Muscle of arm (tissue), 12 donors: ENCODE measurements around the gene SPNS3. TPM values are rescaled to one million over a fixed set of nuclear protein-coding genes. Genes with fewer than 3 reads are reported as not detected.

Source experiments
- DNase-seq: peaks from one replicate; pipeline ENCODE4 v3.0.0-alpha.2; 2013
- polyA plus RNA-seq, 12 donors: library from polyadenylated mRNA; unstranded; fragments of 120-200 nt; gene quantifications; one replicate each; pipeline ENCODE4 v1.2.1, GENCODE V29; 2013; ENCODE audit not compliant: insufficient read length in 12 of 12

The SPNS3 gene
- polyA plus RNA-seq, 12 donors, result 0.12 to 1.7 (median 0.41) TPM; not detected in 2

DNA sequence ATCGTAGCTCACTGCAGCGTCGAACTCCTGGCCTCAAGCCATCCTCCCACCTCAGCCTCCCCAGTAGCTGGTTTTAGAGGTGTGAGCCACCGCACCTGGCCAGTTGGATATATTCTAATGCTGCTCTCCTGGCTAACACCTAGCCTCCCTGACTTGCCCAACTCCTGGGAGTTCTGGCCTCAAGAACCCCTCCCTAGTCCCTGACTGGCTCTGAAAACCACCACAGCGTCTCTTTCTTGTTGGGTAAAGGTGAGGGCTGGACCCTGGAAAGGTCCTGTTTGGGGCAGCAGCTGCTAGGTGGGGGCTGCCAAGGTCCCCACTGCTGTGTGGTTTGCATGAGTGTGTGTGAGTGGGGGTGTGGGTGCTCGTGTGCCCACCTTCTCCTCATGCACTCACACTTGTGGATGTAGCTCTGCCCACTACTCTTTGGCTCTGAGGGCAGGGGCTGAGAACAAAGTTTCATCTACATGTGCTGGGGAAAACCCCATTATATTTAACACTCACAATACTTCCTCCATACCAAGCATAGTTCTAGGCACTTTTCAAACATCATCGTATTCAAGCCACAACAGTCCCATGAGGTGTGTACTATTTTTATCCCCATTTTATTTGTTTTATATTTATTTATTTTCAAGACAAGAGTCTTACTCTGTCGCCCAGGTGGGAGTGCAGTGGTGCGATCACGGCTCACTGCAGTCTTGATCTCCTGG, 7.1 kb upstream of the SPNS3 start:
- no peak for DNase-seq

DNA sequence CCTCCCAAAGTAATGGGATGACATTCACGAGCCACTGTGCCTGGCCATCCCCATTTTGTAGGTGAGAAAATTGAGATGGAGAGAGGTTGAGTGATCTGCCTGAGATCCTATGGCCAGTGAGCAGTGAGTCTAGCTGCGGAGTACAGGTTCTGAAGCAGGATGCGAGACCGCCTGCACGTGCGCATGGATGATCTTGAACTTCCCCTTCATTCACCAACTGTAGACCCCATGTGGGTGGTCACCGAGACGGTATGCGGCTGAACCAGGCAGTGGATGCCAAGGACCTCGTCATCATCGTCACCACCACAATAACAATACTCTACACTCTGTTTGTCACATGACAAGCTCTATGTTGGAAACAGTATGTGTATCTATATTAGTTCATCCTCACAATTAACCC, 6.2 kb upstream of the SPNS3 start:
- no peak for DNase-seq

DNA sequence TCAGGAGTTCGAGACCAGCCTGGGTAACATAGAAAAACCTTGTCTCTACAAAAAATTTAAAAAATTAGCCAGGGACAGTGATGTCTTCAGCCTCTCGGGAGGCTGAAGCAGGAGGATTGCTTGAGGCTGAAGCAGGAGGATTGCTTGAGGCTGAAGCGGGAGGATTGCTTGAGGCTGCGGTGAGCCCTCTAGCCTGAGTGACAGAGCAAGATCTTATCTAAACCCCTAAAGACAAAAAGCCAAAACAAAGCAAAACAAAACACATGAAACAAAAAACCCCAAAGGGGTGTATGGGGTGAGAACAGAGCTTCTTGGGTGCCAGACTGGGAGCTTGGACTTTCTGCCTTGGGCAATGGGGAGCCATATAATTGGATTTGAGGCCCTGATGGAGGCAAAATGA, 2.6 kb downstream of the SPNS3 start:
- no peak for DNase-seq

DNA sequence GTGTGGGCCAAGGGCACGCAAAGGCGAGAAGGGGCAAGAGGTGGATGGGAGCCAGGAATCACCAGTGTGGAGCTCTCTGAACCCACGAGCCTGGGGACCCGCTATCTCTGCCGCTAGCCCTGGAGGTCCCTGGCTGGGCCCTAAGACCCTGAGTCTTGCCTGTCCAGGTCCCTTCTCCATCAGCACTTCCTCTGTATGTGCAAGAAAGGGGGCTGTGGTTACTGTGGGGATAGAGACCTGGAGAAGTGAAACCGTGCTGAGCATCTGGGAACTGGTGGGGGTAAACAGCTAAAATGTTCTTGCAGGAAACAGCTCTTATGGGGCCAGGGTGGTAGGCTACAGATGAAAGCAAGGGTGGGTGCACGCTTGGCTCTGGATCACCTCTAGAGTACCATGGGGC, 3.1 kb downstream of the SPNS3 start:
- DNase-seq, result no peak

DNA sequence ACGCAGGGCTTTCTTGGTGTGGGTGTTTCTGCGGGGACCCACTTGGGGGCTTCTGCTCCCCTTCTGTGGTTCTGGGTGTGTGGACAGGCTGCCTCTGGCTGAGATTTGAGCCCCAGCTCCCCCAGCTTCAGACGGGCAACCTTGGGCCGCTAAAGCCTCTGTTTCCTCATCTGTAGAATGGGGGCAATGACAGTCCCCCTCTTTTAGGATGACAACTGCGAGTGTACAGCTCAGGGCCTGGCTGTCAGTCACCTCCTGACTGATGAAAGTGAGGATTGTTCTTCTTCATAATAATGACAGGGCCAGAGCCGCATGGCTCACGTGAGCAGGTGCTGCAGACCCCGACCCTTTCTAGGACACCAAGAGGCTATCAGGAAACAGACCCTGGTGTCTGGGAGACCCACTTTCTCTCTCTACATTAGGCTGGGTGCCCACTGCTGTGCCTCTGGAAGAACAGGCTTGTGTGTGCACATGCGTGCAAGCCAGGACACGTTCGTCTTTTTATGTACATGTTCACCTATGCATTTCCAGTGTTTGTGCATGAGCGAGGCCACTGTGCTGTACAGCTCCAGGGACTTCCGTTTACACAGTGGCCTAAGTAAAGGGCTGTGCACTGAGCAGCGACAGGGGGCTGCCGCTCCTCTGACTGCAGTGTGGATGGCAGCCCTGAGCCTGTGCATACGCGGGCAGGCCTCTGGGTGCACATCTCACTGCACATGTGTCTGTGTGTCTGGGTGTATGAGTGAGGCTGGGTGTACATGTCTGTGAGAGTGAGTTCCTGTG, 4.6 kb downstream of the SPNS3 start:
- no peak for DNase-seq

DNA sequence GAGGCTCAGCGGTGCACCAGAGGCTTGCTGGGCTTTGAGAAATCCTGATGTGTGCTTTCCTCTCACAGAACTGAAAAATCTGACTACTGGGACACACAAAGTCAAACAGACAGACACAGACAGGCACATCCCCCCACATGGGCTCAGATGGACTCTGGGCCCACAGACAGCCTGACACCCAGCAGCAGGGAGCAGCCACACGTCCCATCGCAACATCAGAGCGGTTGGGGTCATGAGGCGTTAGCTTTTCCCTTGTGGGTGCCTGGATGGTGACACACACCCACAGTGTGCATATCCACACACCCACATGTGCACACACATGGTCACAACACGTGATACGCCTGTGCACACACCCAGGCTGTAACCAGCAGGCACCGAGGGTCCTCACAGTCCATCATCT, 6.3 kb downstream of the SPNS3 start:
- no peak for DNase-seq

DNA sequence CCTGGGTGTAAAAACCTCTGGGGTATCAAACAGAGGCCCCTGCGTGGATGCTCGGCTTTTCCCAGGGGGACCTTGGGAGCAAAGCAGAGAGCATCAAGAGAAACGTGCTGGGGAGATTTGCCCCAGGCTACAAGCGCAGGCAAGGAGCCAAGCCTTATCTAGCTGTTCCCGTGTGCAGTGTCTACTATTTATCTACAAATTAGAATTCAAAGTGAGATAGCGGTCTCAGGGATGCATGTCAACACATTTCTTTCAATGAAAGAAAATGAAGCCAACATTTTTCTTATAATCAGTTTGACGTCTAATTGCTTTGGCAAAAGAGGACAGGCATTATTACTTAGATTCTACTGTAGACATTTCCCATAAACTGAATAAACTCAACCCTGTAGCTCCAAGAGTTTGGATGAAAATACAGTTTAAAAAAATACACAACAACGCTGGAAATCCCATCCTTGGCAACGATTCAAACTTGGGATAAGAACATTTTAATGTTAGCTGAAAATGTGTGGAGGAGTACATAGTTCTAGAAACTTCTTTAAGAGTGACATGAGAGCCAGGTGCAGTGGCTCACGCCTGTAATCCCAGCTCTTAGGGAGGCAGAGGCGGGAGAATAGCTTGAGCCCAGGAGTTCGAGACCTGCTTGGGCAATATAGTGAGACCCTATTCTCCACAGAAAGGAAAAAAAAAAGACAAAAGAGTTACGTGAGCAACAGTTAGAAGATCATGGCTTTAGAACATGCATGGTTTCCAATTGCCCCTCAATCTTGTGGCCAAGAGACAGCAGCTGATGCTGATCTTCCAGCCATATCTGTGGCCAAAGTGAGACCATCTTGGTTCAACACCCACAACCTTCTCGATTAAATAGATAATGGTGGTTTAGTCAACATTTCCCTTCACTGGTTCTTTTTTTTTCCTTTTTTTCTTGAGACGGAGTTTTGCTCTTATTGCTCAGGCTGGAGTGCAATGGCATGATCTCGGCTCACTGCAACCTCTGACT, 7.2 kb downstream of the SPNS3 start:
- peak; percentile 55 for DNase-seq

DNA sequence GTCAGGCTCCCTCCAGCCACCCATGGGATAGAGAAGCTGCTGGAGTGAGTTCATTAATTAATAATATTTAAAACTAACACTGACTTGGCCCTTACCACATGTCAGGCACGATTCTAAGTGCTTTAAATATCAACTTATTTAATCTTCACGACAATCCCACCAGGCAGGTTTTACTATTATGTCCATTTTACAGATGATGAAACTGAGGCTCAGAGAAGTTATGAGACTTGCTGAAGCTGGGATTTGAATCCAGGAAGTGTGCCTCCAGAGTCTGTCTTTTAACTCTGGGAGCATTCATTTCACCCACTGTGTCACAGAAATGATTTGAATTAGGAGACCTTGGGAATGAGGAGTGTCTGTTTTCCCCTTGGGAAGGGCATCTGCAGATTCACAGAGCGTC, 8.8 kb downstream of the SPNS3 start:
- DNase-seq, result no peak

DNA sequence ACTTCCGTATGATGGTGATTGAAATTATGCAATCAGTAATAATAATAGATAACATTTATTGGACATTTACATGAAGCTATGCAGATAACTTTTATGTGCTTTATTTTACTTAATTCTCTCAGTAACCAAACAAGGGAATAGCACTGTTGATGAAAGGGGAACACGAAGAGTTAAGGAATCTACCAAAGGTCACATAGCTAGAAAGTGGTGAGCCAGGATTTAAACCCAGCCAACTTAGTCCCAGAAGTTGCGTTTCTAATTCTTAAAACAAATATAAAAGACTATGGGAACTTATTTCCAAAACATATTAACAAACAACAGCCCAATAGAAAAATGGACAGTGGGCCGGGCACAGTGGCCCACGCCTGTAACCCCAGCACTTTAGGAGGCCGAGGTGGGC, 9.7 kb downstream of the SPNS3 start:
- DNase-seq, result no peak

DNA sequence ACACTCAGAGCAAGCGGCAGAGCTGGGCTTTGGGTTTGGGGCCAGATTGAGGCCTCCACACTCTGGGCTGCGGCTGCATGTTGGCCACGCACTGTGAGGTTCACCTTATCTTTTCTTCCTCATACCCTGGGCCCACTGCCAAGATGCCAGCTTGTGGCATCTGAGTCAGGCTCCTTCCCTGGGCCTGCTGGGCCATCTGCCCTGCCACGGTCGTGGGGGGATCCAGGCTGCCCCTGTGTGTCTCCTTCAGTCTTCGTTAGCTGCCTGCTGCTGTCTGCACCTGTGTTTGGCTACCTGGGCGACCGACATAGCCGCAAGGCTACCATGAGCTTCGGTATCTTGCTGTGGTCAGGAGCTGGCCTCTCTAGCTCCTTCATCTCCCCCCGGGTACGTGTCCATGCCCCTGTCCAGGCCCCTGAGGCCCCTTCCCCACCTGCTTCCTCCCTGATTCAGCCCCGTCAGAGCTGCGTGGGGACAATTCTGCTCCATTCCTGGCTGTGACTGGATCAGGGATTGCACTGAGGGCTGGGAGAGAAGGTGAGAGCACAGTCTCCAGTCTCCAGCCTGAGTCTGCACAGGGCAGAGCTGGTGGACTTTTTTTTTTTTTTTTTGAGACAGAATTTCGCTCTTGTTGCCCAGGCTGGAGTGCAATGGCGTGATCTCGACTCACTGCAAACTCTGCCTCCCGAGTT, 11.2 kb downstream of the SPNS3 start:
- no peak for DNase-seq

DNA sequence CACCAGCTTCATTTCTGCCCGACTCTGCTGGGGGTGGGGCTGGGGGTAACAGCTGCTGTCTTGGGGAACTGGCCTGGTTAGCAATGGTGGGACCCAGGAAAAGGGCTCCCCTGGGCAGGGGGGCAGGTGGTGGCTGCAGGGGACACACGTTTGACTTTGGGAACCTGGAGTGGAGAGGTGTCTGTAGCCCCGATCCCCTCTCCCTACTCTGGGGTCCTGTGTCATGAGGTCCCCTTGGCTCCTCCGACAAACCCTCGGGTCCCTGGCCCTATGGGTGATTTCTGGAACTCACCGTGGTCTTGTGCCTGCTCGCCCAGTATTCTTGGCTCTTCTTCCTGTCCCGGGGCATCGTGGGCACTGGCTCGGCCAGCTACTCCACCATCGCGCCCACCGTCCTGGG, 12.0 kb downstream of the SPNS3 start:
- no peak for DNase-seq

DNA sequence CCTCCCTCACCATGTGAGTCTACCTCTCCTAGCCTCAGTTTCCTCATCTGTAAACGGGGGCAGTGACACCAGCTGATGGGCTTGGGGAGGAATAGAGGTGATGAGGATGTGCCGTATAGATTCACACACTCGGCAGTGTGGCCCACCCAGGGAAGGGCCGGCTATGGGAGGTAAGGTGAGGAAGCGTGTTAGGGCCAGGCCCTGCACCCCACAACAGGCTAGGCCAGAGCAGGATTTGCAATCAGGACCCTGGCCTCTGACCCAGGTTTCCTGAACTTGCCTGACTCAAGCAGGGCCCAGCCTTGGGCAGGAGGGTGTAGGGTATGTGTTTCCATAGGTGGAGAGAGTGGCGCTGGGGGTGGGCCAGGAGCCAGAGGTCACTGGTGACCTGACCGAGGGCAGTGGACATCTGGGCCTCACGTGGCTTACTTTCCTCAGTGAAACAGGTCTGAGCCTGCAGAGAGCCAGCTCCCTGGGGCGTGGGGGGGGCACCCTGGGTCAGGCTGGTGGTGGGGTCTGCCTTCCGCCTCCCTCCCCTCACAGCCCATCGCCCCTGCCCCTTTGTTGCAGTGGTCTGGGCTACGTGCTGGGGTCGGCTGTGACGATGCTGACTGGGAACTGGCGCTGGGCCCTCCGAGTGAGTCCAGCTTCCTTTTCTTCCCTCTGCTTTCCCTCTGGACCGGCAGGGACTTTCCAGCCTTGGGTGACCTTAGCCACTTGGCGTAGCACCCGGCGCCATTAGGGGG, 12.8 kb downstream of the SPNS3 start:
- no peak for DNase-seq

DNA sequence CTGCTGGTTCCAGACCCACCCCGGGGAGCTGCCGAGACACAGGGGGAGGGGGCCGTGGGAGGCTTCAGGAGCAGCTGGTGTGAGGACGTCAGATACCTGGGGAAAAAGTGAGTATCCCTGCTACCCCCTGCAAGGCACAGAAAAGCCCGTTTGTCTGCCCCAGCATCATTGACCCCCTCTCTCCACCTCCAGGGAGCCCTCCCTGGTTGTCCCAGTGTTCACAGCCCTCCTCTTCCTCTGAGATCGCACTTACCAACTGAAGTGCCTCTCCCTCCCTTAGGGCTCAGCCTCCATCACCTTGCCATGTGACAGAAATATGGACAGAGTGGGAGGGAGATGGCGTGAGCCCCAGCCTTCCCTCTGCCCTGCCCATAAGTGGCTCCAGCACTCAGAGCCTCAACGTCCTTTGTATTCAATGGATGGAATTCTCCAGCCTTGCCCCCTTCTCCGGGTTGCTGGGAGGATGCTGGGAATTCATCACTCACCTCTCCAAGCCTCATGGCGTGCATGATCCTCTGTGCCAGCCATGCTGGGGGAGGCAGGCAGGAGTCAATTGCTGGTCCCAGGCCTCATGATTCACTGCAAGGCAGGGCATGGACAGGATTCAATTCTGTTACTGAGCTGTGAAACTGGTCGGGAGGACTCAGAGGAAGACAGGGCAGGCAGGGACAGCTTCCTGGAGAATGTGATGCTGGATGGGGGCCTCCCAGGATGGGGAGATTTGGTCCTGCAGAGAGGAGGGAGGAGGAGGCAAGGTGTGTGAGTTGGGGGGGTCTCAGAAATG, 14.6 kb downstream of the SPNS3 start:
- DNase-seq, result no peak

DNA sequence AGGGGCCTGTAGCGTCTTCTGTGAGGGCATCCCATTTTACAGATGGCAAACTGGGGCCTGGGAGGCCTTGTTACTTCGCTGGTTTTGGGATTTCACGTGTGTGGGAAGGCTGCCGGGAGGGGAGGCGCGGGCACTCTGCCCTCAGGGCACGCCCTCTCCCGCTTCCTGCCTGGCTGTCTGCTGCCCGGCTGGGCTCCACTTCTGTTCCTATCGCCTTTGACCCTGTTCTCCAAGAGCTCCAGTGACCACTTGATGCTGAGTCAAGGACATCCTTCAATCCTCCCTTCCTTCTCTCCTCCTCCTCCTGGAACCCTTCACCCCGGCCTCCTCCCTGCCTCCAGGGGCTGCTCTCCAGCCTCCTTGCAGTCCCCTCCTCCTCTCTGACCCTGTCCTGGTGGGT, 16.0 kb downstream of the SPNS3 start:
- no peak for DNase-seq

DNA sequence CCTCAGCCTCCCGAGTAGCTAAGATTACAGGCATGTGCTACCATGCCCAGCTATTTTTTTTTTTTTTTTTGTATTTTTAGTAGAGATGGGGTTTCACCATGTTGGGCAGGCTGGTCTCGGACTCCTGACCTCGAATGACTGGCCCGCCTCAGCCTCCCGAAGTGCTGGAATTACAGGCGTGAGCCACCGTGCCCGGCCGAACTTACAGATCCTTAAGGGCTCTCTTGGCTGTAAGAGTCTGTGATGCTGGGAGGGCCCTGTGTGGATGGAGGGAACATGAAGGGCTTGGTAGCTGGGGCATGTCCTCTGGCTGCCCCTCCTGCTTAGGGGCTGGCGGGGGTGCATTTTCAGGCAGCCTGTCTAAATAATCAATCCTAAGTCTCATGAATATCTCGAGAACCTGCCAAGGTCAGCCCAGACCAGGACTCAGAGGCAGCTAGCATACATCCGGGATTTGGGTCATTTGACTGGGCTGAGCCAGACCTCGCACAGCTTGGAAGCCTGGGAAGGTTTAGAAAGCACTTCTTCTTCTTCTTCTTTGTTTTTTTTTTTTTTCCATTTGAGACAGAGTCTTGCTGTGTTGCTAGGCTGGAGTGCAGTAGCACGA, 17.1 kb downstream of the SPNS3 start:
- no peak for DNase-seq

DNA sequence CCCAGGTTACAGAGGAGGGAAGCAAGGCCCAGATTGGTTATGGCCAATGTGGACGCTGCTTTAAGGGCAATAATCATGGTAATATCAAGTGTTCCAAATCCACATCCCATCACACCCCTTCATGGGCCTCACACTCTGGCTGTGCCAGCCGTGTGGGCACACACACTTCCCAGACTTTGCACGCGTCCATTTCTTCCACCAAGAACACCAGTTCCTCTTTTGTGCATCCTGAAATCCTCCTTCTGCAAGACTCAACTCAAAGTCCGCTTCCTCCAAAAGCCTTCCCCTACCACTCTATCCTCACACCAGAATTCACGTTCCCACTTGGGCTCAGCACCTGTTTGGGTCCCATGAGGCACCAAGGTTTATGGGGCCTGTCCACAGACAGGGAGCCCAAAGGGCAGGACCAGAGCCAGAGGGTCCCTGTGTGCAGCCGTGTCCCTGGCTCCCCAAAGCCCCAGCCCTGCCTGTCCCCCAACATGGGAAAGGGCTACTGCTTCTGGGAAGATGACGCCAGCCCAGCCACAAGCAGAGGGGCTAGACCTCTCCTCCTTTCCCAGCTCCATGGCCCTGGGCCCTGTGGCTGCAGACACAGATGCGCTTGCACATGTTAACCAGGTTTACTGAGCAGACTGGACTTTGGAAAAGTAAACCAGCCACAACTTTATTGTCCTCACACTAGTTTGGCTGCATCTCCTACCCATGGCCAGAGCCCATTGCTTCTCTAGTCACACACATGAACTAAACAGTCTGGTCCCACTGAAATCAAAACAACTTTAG, 20.3 kb downstream of the SPNS3 start:
- DNase-seq, result no peak

DNA sequence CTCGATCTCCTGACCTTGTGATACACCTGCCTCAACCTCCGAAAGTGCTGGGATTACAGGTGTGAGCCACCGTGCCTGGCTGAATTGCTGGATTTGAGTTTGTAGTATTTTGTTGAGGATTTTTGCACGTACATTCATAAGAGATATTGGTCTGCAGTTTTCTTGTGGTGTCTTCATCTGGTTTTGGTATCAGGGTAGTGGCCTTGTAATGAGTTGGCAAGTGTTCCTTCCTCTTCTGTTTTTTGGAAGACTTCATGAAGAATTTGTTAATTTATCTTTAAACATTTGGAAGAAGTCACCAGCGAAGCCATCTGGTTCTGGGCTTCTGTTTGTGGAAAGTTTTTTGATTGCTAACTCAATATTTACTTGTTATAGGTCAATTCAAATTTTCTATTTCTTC, 26.9 kb downstream of the SPNS3 start:
- DNase-seq, result no peak

DNA sequence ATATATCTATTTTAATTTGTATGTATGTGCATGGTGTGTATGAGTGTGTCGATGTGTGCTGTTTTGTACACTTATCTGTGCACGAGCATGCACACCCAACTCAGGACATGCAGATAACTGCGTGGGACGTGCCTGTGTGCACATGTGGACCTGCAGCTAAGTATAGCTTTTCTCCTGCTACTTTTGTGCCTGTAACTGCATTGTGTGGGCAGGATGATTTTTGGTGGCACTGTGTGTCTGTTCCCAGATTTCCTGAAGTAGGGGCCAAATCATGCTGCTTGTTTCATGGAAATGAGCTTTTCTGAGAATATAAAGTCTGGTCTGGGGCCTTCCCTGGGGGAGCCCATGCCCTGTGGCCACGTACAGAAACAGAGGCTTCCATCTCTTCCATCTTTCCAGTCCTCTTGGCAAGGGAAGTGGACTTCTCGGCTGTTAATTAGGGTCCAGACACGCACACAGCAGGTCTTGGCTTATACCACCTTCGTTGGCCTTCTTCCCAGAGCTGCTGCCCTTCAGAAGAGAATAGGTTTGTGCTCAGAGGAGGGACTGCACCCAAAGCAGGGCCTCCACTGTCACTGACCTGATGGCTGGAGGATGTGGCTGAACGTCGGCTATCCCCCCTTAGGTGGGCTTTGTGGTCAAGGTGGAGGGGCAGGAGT, 30.2 kb downstream of the SPNS3 start:
- DNase-seq, result no peak
